Lower leg skin (tissue), 4 donors: Measurements from ENCODE around the gene RARB. TPM values are rescaled to one million over a fixed set of nuclear protein-coding genes. Genes with fewer than 3 reads are reported as not detected.

Experiments
- DNase-seq, 2 donors: peaks; one replicate each; pipeline ENCODE4 v3.0.0-alpha.2; 2019; ENCODE audit warnings: low spot score in 2 of 2
- H3K4me3 ChIP-seq: fragments of 200-600 bp; sonication (generic); 2 replicates; pipeline ENCODE4 v1.5.1; 2017; ENCODE audit warnings: mild to moderate bottlenecking, low read depth; ENCODE audit not compliant: poor library complexity, severe bottlenecking
- POLR2A ChIP-seq, 2 donors: fragments of 450-650 bp; IDR thresholded peaks; one replicate each; pipeline ENCODE4 v1.6.1; 2016 to 2017; ENCODE audit warnings: antibody characterized with exemption in 2 of 2, mild to moderate bottlenecking in 1 of 2, moderate library complexity in 1 of 2
- WGBS, 2 donors: methylation state at CpG; one replicate each; pipeline ENCODE4 v1.1.5; 2018; 5-methylcytosine and 5-hydroxymethylcytosine counted together
- intact Hi-C: fragments of 100-400 bp; cut with DNase I; formaldehyde crosslinking; loops from one replicate; pipeline ENCODE4 v1.15.0; 2023; ENCODE audit warnings: low total_unique reads
- total RNA-seq, 4 donors: library from RNA; depleted of rRNA; stranded (reverse); fragments of >200 nt; gene quantifications; one replicate each; pipeline ENCODE4 v1.1.0, GENCODE V29; 2016
- TF ChIP-seq, protein P1 (sequence below), 3 donors: fragments of 450-650 bp; IDR thresholded peaks; one replicate each; pipeline ENCODE4 v1.5.1; 2016; ENCODE audit warnings: antibody characterized with exemption in 3 of 3, mild to moderate bottlenecking in 3 of 3, moderate library complexity in 2 of 3

Gene RARB
- total RNA-seq, 4 donors from 2014 or later = 0.34 to 6.5 (median 4.4) TPM; not detected in 1

DNA sequence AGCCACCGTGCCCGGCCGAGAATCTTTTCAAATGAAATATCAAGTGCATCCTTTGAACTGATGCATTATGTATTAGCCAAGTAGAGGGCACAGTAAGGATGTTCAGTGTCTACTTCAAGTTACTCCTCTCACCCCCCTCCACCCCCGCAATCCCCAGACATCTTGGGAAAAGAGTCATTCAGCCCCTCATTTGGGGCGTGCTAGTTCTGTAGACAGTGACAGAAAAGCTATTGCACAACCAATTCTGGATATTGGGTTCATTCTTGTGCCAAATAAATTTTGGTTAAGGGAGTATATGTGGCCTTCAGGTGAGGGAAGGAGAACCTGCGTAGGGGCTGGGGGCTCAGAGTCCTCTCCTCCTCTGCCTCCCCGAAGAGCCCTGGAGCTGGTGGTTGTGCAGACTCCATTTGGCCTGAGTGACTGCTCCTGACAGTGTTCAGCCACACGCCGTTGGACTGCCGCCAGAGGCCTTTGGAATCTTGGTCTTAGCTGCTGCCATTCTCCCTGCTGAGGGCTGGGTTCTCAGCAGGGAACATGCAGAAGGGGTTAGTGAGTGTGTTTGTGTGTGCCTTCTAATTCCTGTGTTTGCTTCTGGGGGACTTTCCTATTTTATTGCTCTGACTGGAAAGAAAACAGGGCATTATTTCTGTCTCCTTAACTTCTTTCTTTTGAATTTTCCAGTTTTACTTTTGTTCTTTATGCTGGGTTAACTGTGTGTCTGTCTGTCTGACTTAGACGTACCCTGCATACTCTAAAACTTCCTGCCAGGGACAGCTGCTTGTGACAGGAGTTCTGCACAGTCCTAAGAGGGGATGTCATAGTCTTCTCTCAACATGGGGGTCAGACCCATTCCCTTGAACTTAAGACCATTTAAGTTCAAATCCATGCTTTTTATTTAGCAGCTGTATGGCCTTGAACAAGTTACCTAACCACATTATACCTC is 21.0 kb downstream of the RARB start:
- WGBS, 2 donors = 55 to 57% methylated on average over 11 of the region's 11 CpGs
- peak; percentile 45 to 91 for DNase-seq
- intact Hi-C loops = no loop called here

DNA sequence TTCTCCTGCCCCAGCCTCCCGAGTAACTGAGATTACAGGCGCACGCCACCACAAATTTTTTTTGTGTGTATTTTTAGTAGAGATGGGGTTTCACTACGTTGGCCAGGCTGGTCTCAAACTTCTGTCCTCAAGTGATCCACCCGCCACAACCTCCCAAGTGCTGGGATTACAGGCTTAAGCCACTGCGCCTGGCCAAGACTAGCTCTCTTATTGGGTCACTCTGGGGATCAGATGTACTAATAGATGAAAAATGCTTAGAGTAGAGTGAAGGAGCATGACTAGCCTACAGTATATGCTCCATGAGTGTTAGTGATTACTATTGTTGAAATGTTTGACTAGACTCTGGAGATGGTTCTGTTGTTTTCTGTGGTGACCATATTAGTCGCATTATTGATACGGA is 21.8 kb downstream of the RARB start:
- H3K4me3 ChIP-seq = no peak overlapping the region
- TF ChIP-seq POLR2A (IDR thresholded peaks at IDR 0.05) = no peak
- TF ChIP-seq, protein P1, sequence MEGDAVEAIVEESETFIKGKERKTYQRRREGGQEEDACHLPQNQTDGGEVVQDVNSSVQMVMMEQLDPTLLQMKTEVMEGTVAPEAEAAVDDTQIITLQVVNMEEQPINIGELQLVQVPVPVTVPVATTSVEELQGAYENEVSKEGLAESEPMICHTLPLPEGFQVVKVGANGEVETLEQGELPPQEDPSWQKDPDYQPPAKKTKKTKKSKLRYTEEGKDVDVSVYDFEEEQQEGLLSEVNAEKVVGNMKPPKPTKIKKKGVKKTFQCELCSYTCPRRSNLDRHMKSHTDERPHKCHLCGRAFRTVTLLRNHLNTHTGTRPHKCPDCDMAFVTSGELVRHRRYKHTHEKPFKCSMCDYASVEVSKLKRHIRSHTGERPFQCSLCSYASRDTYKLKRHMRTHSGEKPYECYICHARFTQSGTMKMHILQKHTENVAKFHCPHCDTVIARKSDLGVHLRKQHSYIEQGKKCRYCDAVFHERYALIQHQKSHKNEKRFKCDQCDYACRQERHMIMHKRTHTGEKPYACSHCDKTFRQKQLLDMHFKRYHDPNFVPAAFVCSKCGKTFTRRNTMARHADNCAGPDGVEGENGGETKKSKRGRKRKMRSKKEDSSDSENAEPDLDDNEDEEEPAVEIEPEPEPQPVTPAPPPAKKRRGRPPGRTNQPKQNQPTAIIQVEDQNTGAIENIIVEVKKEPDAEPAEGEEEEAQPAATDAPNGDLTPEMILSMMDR (IDR thresholded peaks at IDR 0.05) = no peak
- intact Hi-C loops = no loop called here
- WGBS, 2 donors = 94 to 96% methylated on average over 8 of the region's 8 CpGs
- no peak for DNase-seq

More for the DNA sequence above, 21.0 kb downstream of the RARB start:
- TF ChIP-seq, protein P1 (IDR thresholded peaks at IDR 0.05) = no peak
- no peak for TF ChIP-seq POLR2A (IDR thresholded peaks at IDR 0.05)
- no peak overlapping the region for H3K4me3 ChIP-seq

DNA sequence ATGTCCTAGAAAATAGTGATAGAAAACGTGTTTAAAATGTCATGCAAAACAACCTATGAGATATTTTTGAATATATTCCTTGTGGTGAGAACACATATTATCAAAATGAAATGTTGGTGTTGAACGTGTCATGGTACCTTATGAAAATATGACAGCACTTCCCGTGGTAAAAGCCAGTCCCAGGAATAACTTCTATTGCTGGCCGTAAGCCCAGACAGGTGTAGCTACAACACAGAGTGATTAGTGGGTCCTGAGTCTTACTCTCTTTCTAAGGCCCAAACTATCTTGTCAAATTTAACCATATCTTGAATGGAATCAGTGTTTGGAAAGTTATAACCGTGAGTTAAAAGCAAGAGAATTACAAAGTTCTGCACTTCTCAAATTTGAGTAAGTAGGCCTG is 24.1 kb downstream of the RARB start:
- TF ChIP-seq, protein P1 (IDR thresholded peaks at IDR 0.05) = no peak
- no peak for TF ChIP-seq POLR2A (IDR thresholded peaks at IDR 0.05)
- H3K4me3 ChIP-seq = no peak overlapping the region
- intact Hi-C loops = no loop called here
- 73 to 80% methylated on average over 5 of the region's 5 CpGs for WGBS, 2 donors
- DNase-seq = no peak

DNA sequence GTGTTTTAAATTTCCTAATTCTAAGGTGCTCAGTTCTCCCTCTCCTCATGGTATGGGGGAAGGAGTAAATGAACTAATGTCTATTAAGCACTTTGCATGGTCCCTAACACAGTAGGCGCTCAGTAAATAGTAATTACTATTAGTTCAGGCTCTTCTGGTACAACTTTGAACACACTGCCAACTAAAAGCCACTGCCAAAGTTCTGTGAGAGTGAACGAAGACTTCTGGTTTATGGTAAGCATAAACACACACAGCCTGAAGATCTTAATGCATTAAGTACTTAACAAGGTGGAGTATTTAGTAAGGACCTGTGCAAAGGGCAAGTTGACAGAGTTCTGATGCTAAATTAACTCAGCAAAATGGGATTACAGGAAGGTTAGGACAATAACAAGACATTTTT is 24.7 kb downstream of the RARB start:
- no peak overlapping the region for H3K4me3 ChIP-seq
- 72 to 75% methylated on average over 2 of the region's 2 CpGs for WGBS, 2 donors
- intact Hi-C loops = no loop called here
- DNase-seq = no peak
- no peak for TF ChIP-seq POLR2A (IDR thresholded peaks at IDR 0.05)
- TF ChIP-seq, protein P1 (IDR thresholded peaks at IDR 0.05) = no peak

DNA sequence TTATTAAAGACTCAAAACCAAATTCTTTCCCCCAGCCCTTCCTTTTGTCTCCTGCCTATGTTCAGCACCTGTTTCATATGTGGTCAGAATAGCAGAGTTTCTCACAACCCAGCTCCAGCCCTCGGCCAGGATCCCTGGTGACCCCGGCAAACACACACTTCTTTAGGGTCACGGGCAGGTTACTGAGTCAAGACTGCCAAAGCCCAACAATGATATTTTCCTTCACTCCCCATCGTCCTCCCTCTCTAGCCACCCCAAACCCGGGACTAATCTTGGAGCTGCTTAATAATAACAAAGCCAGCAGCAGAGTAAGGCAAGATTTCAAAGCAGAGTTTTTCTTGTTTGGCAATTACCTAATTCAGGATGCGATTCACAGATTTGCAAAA is 25.5 kb downstream of the RARB start:
- no peak for DNase-seq
- no peak overlapping the region for H3K4me3 ChIP-seq
- TF ChIP-seq POLR2A (IDR thresholded peaks at IDR 0.05) = no peak
- TF ChIP-seq, protein P1 (IDR thresholded peaks at IDR 0.05) = no peak
- WGBS, 2 donors = 40 to 44% methylated on average over 6 of the region's 6 CpGs
- intact Hi-C loops = no loop called here
